ENCODE results near the gene CPLX1.
"Not testable (repeated sequence)": the region's sequence is repeated elsewhere in the genome, so short reads cannot be mapped to it uniquely, and the experiment has no call there.

CPLX1 gene

DNA sequence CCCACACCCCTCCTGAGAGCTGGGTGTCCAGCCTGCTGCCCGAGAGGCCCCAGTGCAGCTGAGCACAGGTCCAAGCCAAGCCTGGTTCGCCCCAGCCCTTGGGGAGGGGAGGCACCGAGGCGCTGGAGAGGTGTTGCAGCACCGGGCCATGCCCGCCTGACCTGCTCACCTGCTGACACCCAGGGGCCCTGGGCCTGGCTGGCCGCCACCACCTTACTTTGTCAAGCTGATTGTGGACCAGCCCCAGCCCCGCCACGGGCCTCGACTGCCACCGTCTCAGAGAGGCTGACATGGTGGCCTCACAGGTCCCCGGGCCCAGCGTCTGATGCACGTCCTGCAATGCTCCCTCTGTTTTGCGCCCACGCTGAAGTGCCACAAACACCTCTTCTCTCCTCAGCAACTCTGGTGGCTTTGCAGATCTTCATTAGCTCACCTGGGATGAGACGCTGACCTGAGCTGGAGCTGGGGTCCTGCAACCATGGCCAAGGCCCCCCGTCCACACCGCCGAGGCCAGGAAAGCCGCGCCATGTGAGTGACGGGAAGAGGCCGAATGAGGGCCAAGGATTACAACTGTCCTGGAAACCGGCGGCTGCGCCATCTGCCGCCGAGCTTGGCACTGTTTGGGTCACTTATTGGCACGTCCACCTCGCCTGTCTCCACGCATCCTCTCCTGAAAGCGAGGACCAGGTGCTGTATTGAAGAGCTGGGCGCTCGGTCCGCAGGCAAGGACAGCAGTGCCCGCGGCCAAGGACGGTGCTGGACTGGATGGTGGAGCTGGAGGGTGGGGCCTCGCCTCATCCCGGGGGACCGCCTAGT lies 7.6 kb downstream of the CPLX1 start:
- DNase-seq = no peak

DNA sequence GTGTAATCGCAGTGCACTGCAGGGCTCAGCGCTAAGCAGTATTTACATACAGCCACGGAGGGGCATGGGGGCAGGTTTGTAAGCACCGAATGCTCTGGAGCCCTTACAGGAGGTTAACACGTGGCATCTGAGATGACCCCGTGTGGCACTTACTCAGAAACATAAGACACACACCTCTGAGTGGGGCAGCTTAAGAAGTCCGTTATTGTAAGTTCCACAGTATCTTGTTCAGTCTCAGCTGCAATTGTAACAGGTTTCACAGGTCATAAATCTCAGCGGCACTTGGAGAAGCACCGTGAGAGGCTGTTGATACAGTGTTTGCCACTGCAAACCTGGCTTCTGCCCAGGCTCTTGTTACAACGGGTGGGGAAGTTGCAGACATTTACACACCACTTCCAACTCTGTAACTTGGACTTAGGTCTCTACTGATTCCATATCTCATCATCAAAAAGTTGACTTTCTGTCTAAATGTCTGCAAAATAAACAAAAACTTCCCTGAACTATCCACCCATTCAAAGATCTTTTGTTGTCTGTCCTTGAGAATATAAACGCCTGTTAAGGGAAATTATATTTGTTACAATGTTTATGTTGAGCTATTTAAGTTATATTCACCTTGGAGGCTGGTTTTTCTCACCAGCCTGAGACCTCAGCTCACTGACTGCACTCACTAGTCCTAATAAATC lies 10.3 kb downstream of the CPLX1 start:
- no peak for DNase-seq

DNA sequence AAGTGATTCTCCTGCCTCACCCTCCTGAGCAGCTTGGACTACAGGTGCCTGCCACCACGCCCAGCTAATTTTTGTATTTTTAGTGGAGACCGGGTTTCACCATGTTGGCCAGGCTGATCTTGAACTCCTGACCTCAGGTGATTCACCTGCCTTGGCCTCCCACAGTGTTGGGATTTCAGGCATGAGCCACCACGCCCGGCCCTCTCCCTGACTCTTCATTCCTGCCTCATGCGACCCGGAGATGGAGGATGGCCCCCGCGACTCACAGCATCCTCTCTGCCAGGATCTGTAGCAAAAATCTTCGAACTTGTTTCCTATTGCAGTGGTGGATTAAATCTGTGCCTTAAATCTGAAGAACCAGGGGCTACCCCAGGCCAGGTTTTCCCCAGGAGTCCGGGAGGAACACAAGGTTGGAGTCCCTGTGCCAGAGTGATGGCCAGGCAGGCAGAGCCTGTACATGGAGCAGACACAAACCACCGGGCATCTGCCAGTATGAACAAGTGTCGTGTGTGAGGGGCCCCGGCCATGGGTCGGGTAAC lies 11.5 kb downstream of the CPLX1 start:
- no peak for DNase-seq

DNA sequence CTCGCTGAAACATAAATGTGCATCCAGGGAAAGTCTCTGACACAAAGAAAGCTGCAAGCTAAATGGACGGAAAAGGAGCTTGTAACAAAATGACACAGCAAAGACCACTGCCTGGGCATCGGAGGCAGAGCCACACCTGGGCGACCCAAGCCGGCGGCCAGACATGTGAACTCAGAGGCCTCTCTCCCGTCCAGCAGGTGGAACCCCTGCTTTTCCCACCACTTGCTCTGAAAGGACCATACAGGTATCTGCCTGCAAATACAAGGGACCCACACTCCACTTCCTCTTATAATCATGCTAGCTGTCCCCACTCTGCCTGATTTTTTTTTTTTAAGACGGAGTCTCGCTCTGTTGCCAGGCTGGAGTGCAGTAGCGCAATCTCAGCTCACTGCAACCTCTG lies 12.0 kb downstream of the CPLX1 start:
- DNase-seq = no peak

DNA sequence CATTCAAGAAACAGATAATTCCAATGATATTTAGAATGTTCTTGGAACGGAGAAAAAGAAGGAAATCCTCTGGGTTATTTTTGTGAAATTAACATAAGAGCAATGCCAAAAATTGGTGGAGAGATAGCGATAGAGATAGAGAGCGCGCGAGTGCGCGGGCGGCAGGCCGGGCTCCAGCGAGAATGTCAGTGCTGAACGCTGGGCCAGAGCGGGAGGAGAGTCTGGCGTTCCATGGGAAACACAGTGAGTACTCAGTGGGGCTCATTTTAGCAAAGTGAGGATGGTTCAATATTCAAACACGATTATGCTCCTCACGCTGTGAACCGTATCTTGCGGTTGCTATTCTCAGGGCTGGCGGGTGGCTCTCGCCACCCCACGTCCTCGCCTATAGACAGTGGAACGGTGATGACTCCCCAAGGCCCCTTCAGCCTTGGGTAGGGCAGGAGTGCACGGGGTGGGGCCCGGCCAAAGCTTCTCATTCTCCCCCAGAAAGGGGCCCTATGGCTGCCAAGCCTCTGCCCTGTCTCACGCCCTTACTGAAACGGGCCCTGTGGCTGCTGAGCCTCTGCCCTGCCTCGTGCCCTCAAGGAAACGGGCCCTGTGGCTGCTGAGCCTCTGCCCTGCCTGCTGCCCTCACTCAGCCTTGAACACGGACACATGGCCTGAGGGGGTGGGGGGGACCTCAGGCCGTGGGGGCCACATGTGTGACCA lies 16.9 kb downstream of the CPLX1 start:
- DNase-seq = no peak

DNA sequence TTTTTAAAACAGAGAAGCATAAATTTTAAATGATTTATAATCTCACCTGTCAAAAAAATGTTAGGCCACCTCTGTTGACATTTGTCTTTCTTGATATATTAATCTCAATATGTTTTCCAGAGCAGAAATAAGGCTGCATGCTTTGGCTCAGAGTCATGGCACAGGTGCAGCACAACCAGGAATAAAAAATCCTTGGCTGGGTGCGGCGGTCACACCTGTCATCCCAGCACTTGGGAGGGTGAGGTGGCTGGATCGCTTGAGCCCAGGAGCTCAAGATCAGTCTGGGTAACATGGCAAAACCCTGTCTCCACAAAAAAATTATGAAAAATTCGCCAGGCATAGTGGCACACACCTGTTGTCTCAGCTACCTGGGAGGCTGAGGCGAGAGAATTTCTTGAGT lies 18.1 kb downstream of the CPLX1 start:
- no peak for DNase-seq

DNA sequence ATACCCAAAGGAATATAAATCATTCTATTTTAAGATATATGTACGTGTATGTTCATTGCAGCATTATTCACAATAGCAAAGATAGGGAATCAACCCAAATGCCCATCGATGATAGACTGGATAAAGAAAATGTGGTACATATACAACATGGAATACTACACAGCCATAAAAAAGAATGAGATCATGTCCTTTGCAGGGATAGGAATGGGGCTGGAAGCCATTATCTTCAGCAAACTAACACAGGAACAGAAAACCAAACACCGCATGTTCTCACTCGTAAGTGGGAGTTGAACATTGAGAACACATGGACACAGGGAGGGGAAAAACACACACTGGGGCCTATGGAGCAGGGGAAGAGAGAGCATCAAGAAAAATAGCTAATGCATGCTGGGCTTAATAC lies 18.9 kb downstream of the CPLX1 start:
- DNase-seq = not testable (repeated sequence)

DNA sequence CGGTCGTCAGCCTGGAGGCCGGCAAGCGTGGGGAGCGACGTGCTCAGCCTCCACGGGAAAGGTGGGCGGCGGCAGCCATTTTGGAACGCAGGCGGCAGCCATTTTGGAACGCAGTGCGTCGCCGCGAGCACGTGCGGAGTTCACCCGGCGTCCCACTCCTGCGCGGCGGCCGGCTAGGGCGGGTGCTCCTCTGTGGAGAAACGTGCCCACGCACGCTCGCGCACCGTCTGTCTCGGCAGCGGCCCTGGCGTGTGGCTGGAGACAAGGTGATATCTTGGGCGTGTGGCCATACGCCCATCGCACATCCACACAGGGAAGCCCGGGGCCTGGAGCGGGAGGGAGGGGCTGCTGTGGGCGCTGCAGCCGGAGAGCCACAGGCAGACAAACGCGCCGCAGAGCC lies 21.1 kb downstream of the CPLX1 start:
- no peak for DNase-seq

DNA sequence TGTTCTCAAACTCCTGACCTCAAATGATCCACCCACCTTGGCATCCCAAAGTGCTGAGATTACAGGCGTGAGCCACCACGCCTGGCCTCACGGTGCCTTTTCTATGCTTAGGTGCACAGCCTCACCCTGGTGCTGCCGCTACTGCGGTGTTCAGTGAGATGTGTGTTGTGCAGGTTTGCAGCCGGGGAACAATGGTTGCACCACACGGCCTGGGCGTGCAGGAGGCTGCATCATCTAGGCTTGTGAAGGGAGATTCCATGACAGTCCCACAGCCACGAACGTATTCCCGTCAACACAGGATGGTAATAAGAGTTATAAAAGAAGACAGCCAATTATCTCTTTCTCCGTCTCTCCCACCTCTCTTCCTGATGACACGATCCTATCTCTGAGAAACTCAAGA lies 22.0 kb downstream of the CPLX1 start:
- no peak for DNase-seq

DNA sequence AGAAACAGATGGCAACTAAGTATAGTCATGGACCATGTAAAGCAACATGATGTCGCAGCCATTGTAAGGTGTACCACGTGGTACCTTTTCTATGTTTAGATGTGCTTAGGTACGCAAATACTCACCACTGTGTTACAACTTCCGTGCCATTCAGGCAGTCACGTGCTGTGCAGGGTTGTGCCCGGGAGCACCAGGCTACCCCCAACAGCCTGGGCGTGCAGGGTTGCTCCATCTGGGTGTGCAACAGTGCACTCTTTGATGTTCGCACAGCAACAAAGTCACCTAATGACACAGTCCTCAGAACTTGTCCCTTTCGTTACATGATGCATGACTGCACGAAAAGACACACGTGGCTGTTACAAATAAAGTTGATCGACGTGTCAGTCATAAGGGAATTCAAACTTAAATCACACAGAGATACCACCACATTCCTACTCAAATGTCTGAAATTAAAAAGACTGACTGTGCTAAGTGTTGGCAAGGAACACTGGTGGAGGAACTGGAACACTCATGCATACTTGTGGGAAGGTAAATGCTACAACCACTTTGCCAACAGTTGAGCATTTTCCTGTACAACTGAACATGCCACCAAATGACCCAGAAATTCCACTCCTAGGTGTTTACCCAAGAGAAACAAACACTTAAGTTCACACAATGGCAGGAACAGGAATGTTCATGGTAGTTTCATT lies 24.3 kb downstream of the CPLX1 start:
- DNase-seq = no peak

DNA sequence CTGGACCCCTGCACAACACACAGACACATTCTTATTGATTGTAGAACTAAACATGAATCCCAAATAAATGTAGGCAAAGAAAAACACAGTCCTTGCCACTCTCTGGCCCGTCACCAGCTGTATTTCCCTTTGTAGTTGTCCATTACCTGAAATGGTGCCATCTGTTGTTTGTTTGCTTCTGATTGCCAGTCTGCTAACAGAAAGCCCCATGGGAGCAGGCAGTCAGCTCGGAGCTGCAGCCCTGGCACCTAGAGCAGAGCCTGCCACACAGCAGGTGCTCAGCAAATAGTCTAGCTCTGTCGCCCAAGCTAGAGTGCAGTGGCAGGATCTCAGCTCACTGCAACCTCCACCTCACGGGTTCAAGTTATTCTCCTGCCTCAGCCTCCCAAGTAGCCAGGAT lies 28.9 kb downstream of the CPLX1 start:
- DNase-seq = no peak

DNA sequence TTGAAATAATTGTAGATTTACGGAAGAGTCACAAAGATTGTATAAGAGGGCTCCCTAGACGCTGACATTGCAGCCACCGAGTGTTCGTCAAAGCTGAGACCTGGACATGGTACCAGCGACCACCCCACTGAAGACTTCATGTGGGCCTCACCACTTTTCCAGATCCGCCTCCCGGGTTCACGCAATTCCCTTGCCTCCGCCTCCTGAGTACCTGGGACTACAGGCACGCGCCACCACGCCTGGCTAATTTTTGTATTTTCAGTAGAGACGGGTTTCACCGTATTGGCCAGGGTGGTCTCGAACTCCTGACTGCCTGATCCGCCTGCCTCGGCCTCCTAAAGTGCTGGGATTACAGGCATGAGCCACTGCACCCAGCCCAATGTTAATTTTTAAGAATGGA lies 29.7 kb downstream of the CPLX1 start:
- no peak for DNase-seq

DNA sequence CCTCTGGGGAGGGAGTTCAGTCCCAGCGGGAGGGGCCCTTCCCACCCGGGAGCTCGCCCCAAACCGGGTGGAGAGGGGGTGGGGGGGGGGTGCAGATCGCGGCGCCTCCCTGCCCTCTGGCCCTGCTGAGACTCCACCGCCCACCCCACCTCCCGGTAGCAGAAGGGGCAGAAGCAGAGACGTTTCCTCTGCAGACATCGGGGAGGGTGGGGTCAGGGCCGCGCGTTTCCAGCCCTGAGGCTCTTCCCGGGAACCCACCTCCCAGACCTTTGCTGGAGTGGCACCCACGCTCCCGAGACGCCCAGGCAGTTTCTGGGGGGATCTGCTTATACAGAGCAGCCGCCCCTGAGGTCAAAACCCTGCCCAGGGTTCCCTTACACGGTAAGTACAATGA lies 30.2 kb downstream of the CPLX1 start:
- DNase-seq = no peak

DNA sequence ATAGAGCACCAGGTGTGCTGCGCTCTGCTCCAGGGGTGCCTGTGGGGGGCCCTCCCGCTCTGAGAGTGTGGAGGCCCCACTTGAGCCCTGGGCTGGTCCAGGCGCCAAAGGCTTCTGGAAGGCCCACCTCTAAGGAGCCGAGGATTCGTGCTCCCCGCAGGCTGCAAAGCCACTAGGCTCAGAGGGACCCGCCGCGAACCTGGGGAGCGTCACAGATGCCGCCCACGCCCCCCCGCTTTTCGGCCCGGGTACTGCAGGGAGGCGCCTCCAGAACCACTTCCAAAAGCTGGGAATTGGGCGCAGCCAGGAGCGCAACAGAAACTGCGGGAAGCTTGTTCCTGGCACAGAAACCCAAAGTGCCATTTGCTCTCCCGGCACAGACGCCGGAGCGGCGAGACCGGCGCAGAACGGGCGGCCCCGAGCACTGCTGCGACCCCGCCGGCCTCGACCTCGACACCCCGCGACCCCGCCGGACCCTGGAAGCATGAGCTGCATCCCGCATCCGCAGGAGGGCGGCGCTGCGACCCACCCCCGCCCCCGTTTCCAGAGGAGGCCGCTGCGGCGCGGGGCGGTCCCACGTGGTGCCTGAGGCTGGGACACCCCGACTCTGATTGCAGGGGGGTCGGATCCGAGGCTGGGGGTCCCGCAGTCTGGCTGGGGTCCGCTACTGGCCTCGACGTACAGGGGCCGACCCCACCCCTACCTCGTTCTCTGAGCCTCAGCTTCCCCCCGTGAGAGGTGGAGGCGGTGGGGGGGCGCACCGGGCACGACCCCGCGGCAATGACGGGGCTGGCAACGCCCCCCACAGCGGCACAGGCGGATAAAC lies 30.8 kb downstream of the CPLX1 start:
- no peak for DNase-seq

DNA sequence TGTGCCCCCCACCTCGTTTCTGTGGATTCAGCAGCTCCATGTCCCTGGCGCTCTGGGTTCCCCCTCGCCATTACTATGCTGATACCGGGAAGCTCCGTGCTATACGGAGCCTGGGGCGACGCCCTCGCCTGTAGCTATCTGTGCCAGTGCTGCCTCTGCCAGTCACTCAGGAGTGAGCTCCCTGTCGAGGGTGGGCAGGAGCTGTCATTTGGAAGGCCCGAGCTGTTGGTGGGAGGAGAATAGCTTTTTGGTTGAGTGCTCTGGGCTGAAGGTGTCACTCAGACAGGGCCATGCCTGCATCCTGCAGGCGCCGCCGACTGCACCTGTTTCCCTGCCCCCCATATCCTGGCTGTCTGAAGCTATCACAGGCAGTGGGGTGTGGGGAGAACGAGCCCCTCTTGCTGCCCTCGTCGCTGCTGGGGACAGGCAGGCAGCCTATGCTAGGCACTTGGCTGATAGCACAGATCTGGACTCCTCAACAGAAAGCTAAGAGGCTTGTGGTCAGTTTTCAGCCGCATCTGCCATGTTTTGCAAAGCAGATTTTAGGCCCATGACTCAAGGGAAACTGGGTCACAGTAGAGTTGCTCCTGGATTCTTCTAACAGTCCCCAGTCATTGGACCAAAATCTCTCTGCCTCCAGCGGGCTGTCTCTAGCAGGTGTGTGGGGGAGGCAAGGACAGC lies 31.8 kb downstream of the CPLX1 start:
- DNase-seq = no peak

DNA sequence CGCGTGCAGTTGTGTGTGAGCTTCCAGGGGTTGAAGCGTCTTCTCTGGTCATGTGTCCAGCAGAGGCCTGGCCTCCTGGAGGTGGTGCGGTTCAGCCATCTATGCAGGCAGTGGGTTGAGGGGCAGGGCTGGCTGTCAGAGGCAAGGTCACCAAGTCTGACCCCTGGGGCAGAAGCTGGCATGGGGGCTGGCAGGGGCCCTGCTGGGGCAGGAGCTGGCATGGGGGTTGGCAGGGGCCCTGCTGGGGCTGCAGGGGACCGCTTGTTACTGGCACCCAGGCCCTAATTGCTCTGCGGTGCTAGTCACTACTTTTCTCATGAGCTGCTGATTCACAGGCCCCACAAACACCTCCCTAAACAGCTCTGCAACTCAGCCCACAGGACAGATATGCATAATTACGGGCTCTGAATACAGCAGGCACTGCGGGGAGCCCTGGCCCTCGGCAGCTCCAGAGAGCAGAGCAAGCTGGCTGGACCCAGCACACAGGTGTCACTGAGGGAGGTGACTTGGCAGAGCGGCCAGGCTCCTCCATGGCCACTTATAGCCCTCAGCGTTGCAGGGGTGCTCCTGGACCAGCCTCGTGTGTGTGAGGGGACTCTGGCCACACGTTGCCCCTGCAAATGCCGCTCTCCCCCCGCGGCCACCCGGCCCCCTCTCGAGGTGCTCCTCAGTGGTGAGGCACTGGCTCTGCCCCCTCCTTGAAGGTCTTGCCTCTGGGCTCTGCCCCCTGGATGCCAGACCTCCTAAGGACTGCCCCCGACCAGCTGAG lies 32.7 kb downstream of the CPLX1 start:
- no peak for DNase-seq

DNA sequence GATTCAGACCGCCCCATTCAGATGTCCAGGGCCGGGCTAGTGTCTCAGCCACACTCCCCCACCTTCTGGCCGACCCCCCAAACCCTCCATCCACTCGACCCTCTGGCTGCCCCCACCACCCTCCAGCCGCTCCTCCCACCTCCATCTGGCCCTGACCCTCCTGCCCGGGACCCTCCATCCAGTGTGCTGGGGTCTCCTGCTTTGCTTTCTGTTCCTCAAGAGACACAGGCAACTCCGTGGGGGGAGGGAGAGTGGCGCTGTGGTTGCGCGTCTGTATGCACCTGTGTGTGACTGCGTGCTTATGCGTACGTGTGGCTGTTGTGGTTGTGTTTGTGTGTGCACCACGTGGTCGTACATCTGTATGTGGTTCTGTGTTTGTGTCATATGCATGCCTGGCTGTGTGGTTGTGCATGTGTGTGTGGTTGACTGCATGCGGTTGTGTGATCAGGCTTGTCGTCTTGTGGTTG lies 33.3 kb downstream of the CPLX1 start:
- no peak for DNase-seq

DNA sequence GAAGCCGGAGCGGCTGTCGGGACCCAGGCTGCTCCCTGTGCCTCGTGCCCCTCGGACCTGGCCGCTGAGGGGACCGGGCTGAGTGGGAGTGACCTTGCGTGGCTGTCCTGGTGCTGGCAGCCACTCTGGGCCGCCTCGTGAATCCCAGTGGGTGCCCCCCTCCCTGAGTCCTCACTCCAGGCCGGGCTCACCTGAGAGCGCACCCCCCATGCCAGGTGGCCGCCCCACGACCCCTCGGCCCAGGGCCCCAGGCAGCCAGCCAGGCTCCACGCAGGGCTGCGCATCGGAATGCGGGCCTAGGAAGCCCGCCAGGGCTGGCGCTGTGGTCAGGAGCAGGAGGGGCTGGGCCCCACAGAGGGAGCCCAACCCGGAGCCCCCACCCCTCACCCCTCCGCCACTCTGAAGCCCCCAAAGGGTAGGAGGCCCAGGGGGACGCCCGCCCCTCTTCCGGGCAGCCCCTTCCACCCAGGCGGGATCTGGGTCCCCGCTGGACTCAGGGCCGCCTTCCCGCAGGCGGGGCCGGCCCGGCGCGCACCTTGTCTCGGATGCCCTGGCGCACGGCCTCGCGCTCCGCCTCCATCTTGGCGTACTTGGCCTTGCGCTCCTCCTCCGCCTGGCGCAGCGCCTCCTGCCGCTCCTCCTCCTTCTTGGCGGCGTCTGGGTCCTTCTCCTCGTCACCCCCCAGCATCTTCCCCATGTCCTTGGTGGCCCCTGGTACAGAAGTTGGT lies 33.9 kb downstream of the CPLX1 start:
- peak; percentile 33 to 36 for DNase-seq

DNA sequence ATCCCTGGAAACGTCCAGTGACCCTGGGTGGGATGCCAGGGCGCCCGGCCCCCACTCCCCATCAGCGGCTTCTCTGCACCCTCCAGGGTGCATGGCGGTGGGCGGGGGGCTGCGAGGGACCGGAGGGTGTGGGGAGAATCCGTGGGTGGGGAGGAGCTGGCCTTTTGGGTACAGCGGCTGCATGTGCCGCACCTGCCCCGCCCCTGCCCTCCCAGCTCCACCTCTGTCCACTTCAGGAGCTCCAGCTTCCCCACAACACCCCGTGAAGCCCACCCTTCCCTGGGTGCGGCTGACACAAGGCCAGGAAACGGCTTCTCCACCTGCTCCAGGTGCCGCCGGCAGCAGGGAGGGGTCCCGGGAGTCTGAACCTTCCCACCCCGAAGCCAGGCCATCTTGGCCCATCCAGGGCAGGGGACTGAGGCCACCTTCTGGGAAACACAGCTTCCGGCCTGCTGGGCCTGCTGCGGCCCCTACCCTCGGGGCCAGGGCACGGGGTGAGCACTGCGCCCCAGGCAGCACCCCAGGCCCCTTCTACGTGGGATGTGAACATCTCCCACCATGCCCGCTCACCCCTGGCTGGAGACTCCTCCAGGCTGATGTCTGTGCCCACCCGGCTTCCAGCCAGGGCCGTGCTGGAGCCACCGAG lies 34.6 kb downstream of the CPLX1 start:
- DNase-seq = no peak

DNA sequence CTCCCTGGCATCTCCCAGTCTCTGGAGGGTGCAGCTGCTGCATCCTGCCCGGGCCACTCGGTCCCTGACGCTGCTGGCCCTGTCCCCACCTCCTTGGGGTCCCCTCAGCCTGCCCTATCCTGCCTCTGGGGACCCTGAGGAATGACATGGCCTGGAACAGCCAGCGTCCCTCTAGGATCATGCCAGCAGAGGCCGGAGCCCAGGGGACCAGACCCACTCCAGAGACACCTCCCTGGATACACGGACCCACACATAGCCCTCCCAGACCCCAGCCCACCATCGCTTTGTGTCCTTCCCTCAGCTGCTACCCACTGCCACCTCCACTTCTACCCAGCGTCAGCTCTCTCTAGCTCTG lies 35.5 kb downstream of the CPLX1 start:
- no peak for DNase-seq

Data from activated CD4-positive, alpha-beta T cell treated with anti-CD3 and anti-CD28 coated beads, Interleukin-2, amount 50 U/mL, for 4 hours (primary cell).